ENCODE results near the gene PRKCZ.

PRKCZ gene

GRCh38 chr1:2082064-2082463, 31.9 kb downstream of the PRKCZ start:
- Histone ChIP-seq H2BK5ac (ENCODE audit: low read depth, low read length, poor library complexity) (no peak overlapping the region), H3K9ac (ENCODE audit: low read length) (no peak overlapping the region), H3K4me3 (ENCODE audit: low read depth, low read length) (no peak overlapping the region), H4K12ac (ENCODE audit: low read depth, low read length) (no peak overlapping the region), H3K4me2 (ENCODE audit: low read length) (no peak overlapping the region), H2BK120ac (ENCODE audit: insufficient read depth, low read length, poor library complexity) (no peak overlapping the region), H2BK12ac (ENCODE audit: low read length) (no peak overlapping the region), H3K79me1 (ENCODE audit: low read length) (no peaks in the 10 kb centered on the region), H3K4me1 (ENCODE audit: control insufficient read depth in 1 of 2, insufficient read depth in 2 of 2, low read length in 2 of 2) (no peaks in the 10 kb centered on the region), H3K36me3 (ENCODE audit: control insufficient read depth in 1 of 2, insufficient read depth in 2 of 2, low read length in 2 of 2) (peaks cover 18 to 24% of the 10 kb centered on the region in 2 experiments), H2AFZ (ENCODE audit: insufficient read depth, low read length, poor library complexity) (no peak overlapping the region), H2AK5ac (ENCODE audit: low read length) (no peak overlapping the region), H3K18ac (ENCODE audit: low read length) (no peak overlapping the region), H4K91ac (ENCODE audit: low read depth, low read length) (no peak overlapping the region), H3K9me3 (ENCODE audit: insufficient read depth, low read depth, low read length) (peaks cover 12% of the 10 kb centered on the region), H3K79me2 (ENCODE audit: control insufficient read depth, insufficient read depth, low read length, poor library complexity) (no peaks in the 10 kb centered on the region), H3K23ac (ENCODE audit: low read length) (no peak overlapping the region), H3K14ac (ENCODE audit: low read length) (no peak overlapping the region), H3K4ac (ENCODE audit: low read depth, low read length) (no peak overlapping the region), H4K8ac (ENCODE audit: low read depth, low read length) (no peak overlapping the region), H3K27ac (ENCODE audit: low read depth, low read length) (no peak overlapping the region), H3K27me3 (ENCODE audit: insufficient read depth, low read length) (no peaks in the 10 kb centered on the region)
- DNase-seq = no peak
- no CpG with 5 or more reads among the region's 22 CpGs for WGBS (ENCODE audit: extremely low coverage, insufficient coverage, insufficient read length)

- H3K18ac ChIP-seq (ENCODE audit: low read length) = no peak overlapping the region
- peaks cover 13 to 16% of the 10 kb centered on the region in 2 experiments for H3K36me3 ChIP-seq (ENCODE audit: control insufficient read depth in 1 of 2, insufficient read depth in 2 of 2, low read length in 2 of 2)
- H3K14ac ChIP-seq (ENCODE audit: low read length) = no peak overlapping the region
- no peak overlapping the region for H3K27ac ChIP-seq (ENCODE audit: low read depth, low read length)
- WGBS (ENCODE audit: extremely low coverage, insufficient coverage, insufficient read length) = no CpG with 5 or more reads among the region's 18 CpGs
- H3K79me1 ChIP-seq (ENCODE audit: low read length) = no peaks in the 10 kb centered on the region
- no peak overlapping the region for H2AFZ ChIP-seq (ENCODE audit: insufficient read depth, low read length, poor library complexity)
- no peak overlapping the region for H2BK120ac ChIP-seq (ENCODE audit: insufficient read depth, low read length, poor library complexity)
- H3K4me3 ChIP-seq (ENCODE audit: low read depth, low read length) = no peak overlapping the region
- H4K91ac ChIP-seq (ENCODE audit: low read depth, low read length) = no peak overlapping the region
- no peak overlapping the region for H2BK12ac ChIP-seq (ENCODE audit: low read length)
- H3K23ac ChIP-seq (ENCODE audit: low read length) = no peak overlapping the region
- peaks cover 0 to 4% of the 10 kb centered on the region in 2 experiments for H3K4me1 ChIP-seq (ENCODE audit: control insufficient read depth in 1 of 2, insufficient read depth in 2 of 2, low read length in 2 of 2)
- H3K4ac ChIP-seq (ENCODE audit: low read depth, low read length) = no peak overlapping the region
- no peak overlapping the region for H3K9ac ChIP-seq (ENCODE audit: low read length)
- H2AK5ac ChIP-seq (ENCODE audit: low read length) = no peak overlapping the region
- peaks cover 10% of the 10 kb centered on the region for H3K9me3 ChIP-seq (ENCODE audit: insufficient read depth, low read depth, low read length)
- H2BK5ac ChIP-seq (ENCODE audit: low read depth, low read length, poor library complexity) = no peak overlapping the region
- H3K4me2 ChIP-seq (ENCODE audit: low read length) = no peak overlapping the region
- H4K8ac ChIP-seq (ENCODE audit: low read depth, low read length) = no peak overlapping the region
- H3K27me3 ChIP-seq (ENCODE audit: insufficient read depth, low read length) = no peaks in the 10 kb centered on the region
- DNase-seq = no peak
- H4K12ac ChIP-seq (ENCODE audit: low read depth, low read length) = no peak overlapping the region
- no peaks in the 10 kb centered on the region for H3K79me2 ChIP-seq (ENCODE audit: control insufficient read depth, insufficient read depth, low read length, poor library complexity)
Observed at GRCh38 chr1:2083666-2084065, 33.5 kb downstream of the PRKCZ start.

- Histone ChIP-seq H3K9me3 (ENCODE audit: insufficient read depth, low read depth, low read length) (peaks cover 7% of the 10 kb centered on the region), H3K4me2 (ENCODE audit: low read length) (no peak overlapping the region), H2AK5ac (ENCODE audit: low read length) (no peak overlapping the region), H3K23ac (ENCODE audit: low read length) (no peak overlapping the region), H3K79me1 (ENCODE audit: low read length) (peaks cover 2% of the 10 kb centered on the region), H3K9ac (ENCODE audit: low read length) (no peak overlapping the region), H3K4me1 (ENCODE audit: control insufficient read depth in 1 of 2, insufficient read depth in 2 of 2, low read length in 2 of 2) (peaks cover 0 to 4% of the 10 kb centered on the region in 2 experiments), H3K79me2 (ENCODE audit: control insufficient read depth, insufficient read depth, low read length, poor library complexity) (peaks cover 2% of the 10 kb centered on the region), H3K27me3 (ENCODE audit: insufficient read depth, low read length) (no peaks in the 10 kb centered on the region), H2BK12ac (ENCODE audit: low read length) (no peak overlapping the region), H2BK120ac (ENCODE audit: insufficient read depth, low read length, poor library complexity) (no peak overlapping the region), H3K14ac (ENCODE audit: low read length) (no peak overlapping the region), H3K36me3 (ENCODE audit: control insufficient read depth in 1 of 2, insufficient read depth in 2 of 2, low read length in 2 of 2) (peaks cover 13 to 14% of the 10 kb centered on the region in 2 experiments), H3K18ac (ENCODE audit: low read length) (no peak overlapping the region), H4K91ac (ENCODE audit: low read depth, low read length) (no peak overlapping the region), H3K4ac (ENCODE audit: low read depth, low read length) (no peak overlapping the region), H3K27ac (ENCODE audit: low read depth, low read length) (no peak overlapping the region), H2AFZ (ENCODE audit: insufficient read depth, low read length, poor library complexity) (no peak overlapping the region), H3K4me3 (ENCODE audit: low read depth, low read length) (no peak overlapping the region), H4K12ac (ENCODE audit: low read depth, low read length) (no peak overlapping the region), H2BK5ac (ENCODE audit: low read depth, low read length, poor library complexity) (no peak overlapping the region), H4K8ac (ENCODE audit: low read depth, low read length) (no peak overlapping the region)
- DNase-seq = no peak
- WGBS (ENCODE audit: extremely low coverage, insufficient coverage, insufficient read length) = no CpG with 5 or more reads among the region's 20 CpGs
Observed at GRCh38 chr1:2084306-2084705, 34.1 kb downstream of the PRKCZ start.

GRCh38 chr1:2085080-2085479, 34.9 kb downstream of the PRKCZ start:
- Histone ChIP-seq H3K4me2 (ENCODE audit: low read length) (no peak overlapping the region), H3K23ac (ENCODE audit: low read length) (no peak overlapping the region), H3K36me3 (ENCODE audit: control insufficient read depth in 1 of 2, insufficient read depth in 2 of 2, low read length in 2 of 2) (peaks cover 10 to 17% of the 10 kb centered on the region in 2 experiments), H3K9me3 (ENCODE audit: insufficient read depth, low read depth, low read length) (peaks cover 6% of the 10 kb centered on the region), H3K79me1 (ENCODE audit: low read length) (peaks cover 4% of the 10 kb centered on the region), H4K8ac (ENCODE audit: low read depth, low read length) (no peak overlapping the region), H3K27me3 (ENCODE audit: insufficient read depth, low read length) (no peaks in the 10 kb centered on the region), H2AK5ac (ENCODE audit: low read length) (no peak overlapping the region), H3K27ac (ENCODE audit: low read depth, low read length) (no peak overlapping the region), H3K4me1 (ENCODE audit: control insufficient read depth in 1 of 2, insufficient read depth in 2 of 2, low read length in 2 of 2) (peaks cover 0 to 4% of the 10 kb centered on the region in 2 experiments), H2AFZ (ENCODE audit: insufficient read depth, low read length, poor library complexity) (no peak overlapping the region), H3K4ac (ENCODE audit: low read depth, low read length) (no peak overlapping the region), H4K91ac (ENCODE audit: low read depth, low read length) (no peak overlapping the region), H3K4me3 (ENCODE audit: low read depth, low read length) (no peak overlapping the region), H3K79me2 (ENCODE audit: control insufficient read depth, insufficient read depth, low read length, poor library complexity) (peaks cover 2% of the 10 kb centered on the region), H2BK120ac (ENCODE audit: insufficient read depth, low read length, poor library complexity) (no peak overlapping the region), H3K9ac (ENCODE audit: low read length) (no peak overlapping the region), H2BK5ac (ENCODE audit: low read depth, low read length, poor library complexity) (no peak overlapping the region), H2BK12ac (ENCODE audit: low read length) (no peak overlapping the region), H3K18ac (ENCODE audit: low read length) (no peak overlapping the region), H3K14ac (ENCODE audit: low read length) (no peak overlapping the region), H4K12ac (ENCODE audit: low read depth, low read length) (no peak overlapping the region)
- WGBS (ENCODE audit: extremely low coverage, insufficient coverage, insufficient read length) = no CpG with 5 or more reads among the region's 17 CpGs
- no peak for DNase-seq
